RWPE1 (cell line): ENCODE data around the gene SYCP2L.
"Not testable (repeated sequence)": the region's sequence is repeated elsewhere in the genome, so short reads cannot be mapped to it uniquely, and the experiment has no call there.

Source experiments
- CTCF ChIA-PET: fragments of 350-600 bp; sonication (Branson Sonifier 250); formaldehyde crosslinking; extraction: SDS; loops from one replicate; lab custom pipeline; 2021; lab: Yijun Ruan, JAX
- POLR2A ChIA-PET: fragments of 400-600 bp; formaldehyde crosslinking; extraction: SDS; loops from one replicate; lab custom pipeline; 2020; ENCODE audit warnings: antibody characterized with exemption; ENCODE audit not compliant: low non-redundant PET; lab: Yijun Ruan, JAX
- DNase-seq: peaks from one replicate; pipeline ENCODE4 v3.0.0; 2012; ENCODE audit warnings: low spot score
- H3K27ac ChIP-seq: fragments of 450-650 bp; 2 replicates; pipeline ENCODE4 v1.5.1; 2017
- CTCF ChIP-seq: fragments of 450-650 bp; conservative IDR thresholded peaks from 2 replicates; pipeline ENCODE4 v1.5.1; 2017; ENCODE audit warnings: low read depth, mild to moderate bottlenecking

SYCP2L gene

GRCh38 chr6:10908228-10908627 lies 21.4 kb downstream of the SYCP2L start:
- DNase-seq, result no peak
- POLR2A ChIA-PET, result no interaction called here
- CTCF ChIA-PET, result interaction anchor here (0.6 kb wide), 2 partner anchors 46 to 82 kb away, joined by 3 to 8 read pairs; no protein-coding TSS in a partner anchor
- no peak overlapping the region for H3K27ac ChIP-seq
- no peak for TF ChIP-seq CTCF

- H3K27ac ChIP-seq, DNase-seq, POLR2A ChIA-PET, CTCF ChIA-PET: not testable (repeated sequence)
Observed at GRCh38 chr6:10919520-10919919, 32.7 kb downstream of the SYCP2L start.

- H3K27ac ChIP-seq, result no peak overlapping the region
- no peak for TF ChIP-seq CTCF
- CTCF ChIA-PET, result no interaction called here
- POLR2A ChIA-PET, result no interaction called here
- no peak for DNase-seq
Observed at GRCh38 chr6:10933126-10933525, 46.3 kb downstream of the SYCP2L start.

GRCh38 chr6:10939840-10940239 lies 53.0 kb downstream of the SYCP2L start:
- no peak overlapping the region for H3K27ac ChIP-seq
- ChIA-PET POLR2A (no interaction called here), CTCF (interaction anchor here (0.7 kb wide), 1 partner anchor 40 kb away, joined by 4 read pairs; no protein-coding TSS in a partner anchor)
- no peak for TF ChIP-seq CTCF
- DNase-seq, result no peak

- ChIA-PET CTCF (no interaction called here), POLR2A (no interaction called here)
Observed at GRCh38 chr6:10945845-10946244, 59.0 kb downstream of the SYCP2L start.

GRCh38 chr6:10947966-10948365 lies 61.1 kb downstream of the SYCP2L start:
- POLR2A ChIA-PET, result no interaction called here
- TF ChIP-seq CTCF, result no peak
- no peak overlapping the region for H3K27ac ChIP-seq
- CTCF ChIA-PET, result interaction anchor here (0.7 kb wide), 1 partner anchor 123 kb away, joined by 4 read pairs; no protein-coding TSS in a partner anchor
- DNase-seq, result no peak

More at GRCh38 chr6:10945845-10946244, 59.0 kb downstream of the SYCP2L start:
- no peak for TF ChIP-seq CTCF
- no peak for DNase-seq
- no peak overlapping the region for H3K27ac ChIP-seq

GRCh38 chr6:10949579-10950490 lies 63.0 kb downstream of the SYCP2L start:
- CTCF ChIA-PET, result no interaction called here

More at GRCh38 chr6:10949579-10950490, 63.0 kb downstream of the SYCP2L start:
- DNase-seq, result no peak
- H3K27ac ChIP-seq, result no peak overlapping the region
- TF ChIP-seq CTCF, result no peak
- POLR2A ChIA-PET, result no interaction called here
